ENCODE measurements around the gene CDH13. TPM values are rescaled to one million over a fixed set of nuclear protein-coding genes. Genes with fewer than 3 reads are reported as not detected.

Gene CDH13
- total and polyA plus RNA-seq, 2 of the 8 experiments (the other 6 are each of a cell fraction or from before 2014, with no cell fraction given): 2.3 to 2.4 TPM

GRCh38 chr16:83734136-83734535 is 1107.4 kb downstream of the CDH13 start:
- POLR2A ChIA-PET (ENCODE audit: partially characterized antibody): no interaction called here
- no peak overlapping the region for H4K8ac ChIP-seq (ENCODE audit: extremely low read depth, insufficient read depth, low read length)
- H3K4ac ChIP-seq (replicated peaks; ENCODE audit: insufficient read length, low read depth, low read length): no peak overlapping the region
- H3K9ac ChIP-seq (replicated peaks in 1 of 4; ENCODE audit: extremely low read depth in 1 of 4, low read depth in 3 of 4, low read length in 3 of 4): no peak overlapping the region
- H3K23ac ChIP-seq (ENCODE audit: insufficient read length): no peak overlapping the region
- H4K5ac ChIP-seq (ENCODE audit: insufficient read length, low read depth, low read length): no peak overlapping the region
- no peak overlapping the region for H4K91ac ChIP-seq (replicated peaks; ENCODE audit: insufficient read length, low read length)
- H3K23me2 ChIP-seq (ENCODE audit: low read depth, low read length): no peaks in the 10 kb centered on the region
- H3K4me2 ChIP-seq (ENCODE audit: insufficient read depth in 1 of 2, low read depth in 2 of 2, low read length in 2 of 2): no peak overlapping the region
- H3K56ac ChIP-seq (replicated peaks; ENCODE audit: insufficient read length, low read depth, low read length): no peak overlapping the region
- FAIRE-seq (no peak), DNase-seq (ENCODE audit: low read depth in 1 of 2, low spot score in 2 of 2) (no peak)
- H2AFZ ChIP-seq (ENCODE audit: low read length): no peak overlapping the region
- no peak overlapping the region for H2BK12ac ChIP-seq (ENCODE audit: low read depth, low read length)
- H3K14ac ChIP-seq (ENCODE audit: insufficient read length): no peak overlapping the region
- H3K18ac ChIP-seq (ENCODE audit: extremely low read depth, low read length): no peak overlapping the region
- H3K36me3 ChIP-seq (ENCODE audit: control insufficient read depth in 2 of 4, insufficient read depth in 4 of 4, low read length in 3 of 4): no peaks in the 10 kb centered on the region; a peak in 1 of 8 replicates
- H4K20me1 ChIP-seq (replicated peaks in 1 of 2; ENCODE audit: control insufficient read depth in 1 of 2, insufficient read depth in 2 of 2, low read length in 2 of 2): no peaks in the 10 kb centered on the region
- no peaks in the 10 kb centered on the region for H3K4me1 ChIP-seq (replicated peaks in 1 of 4; ENCODE audit: control insufficient read depth in 3 of 4, insufficient read depth in 4 of 4, low read length in 3 of 4)
- CTCF ChIA-PET (ENCODE audit: partially characterized antibody): no interaction called here
- no peaks in the 10 kb centered on the region for H3K27me3 ChIP-seq (replicated peaks in 1 of 4; ENCODE audit: control insufficient read depth in 3 of 4, extremely low read depth in 1 of 4, insufficient read depth in 3 of 4, low read length in 3 of 4)
- H2BK20ac ChIP-seq (ENCODE audit: low read length): no peak overlapping the region
- WGBS, 2 experiments (ENCODE audit: extremely low coverage in 1 of 2, insufficient coverage in 1 of 2, insufficient read length in 1 of 2, insufficient replicate concordance in 2 of 2, low coverage in 1 of 2, low lambda C conversion rate in 2 of 2, missing lambda C conversion rate in 1 of 2): 69% methylated on average over 4 of the region's 5 CpGs; no CpG with 5 or more reads in 1 of the 2 experiments
- H3K79me1 ChIP-seq (ENCODE audit: low read depth, low read length): no peaks in the 10 kb centered on the region
- H3K4me3 ChIP-seq (ENCODE audit: extremely low read depth in 1 of 4, insufficient read depth in 2 of 4, low read depth in 3 of 4, low read length in 4 of 4): no peak overlapping the region
- H2BK120ac ChIP-seq (replicated peaks; ENCODE audit: low read depth, low read length): no peak overlapping the region
- H2BK5ac ChIP-seq (ENCODE audit: low read depth, low read length): no peak overlapping the region
- H2BK15ac ChIP-seq (ENCODE audit: low read length): no peak overlapping the region
- peaks cover 16 to 19% of the 10 kb centered on the region in 2 experiments for H3K9me3 ChIP-seq (ENCODE audit: insufficient read depth in 2 of 2, low read depth in 1 of 2, low read length in 1 of 2)
- no peaks in the 10 kb centered on the region for H3K79me2 ChIP-seq (ENCODE audit: control insufficient read depth in 1 of 2, insufficient read depth in 2 of 2, low read length in 2 of 2)
- no peak overlapping the region for H3K27ac ChIP-seq (ENCODE audit: low read depth, low read length)
- H2AK5ac ChIP-seq (ENCODE audit: low read depth, low read length): no peak overlapping the region
- no peak for TF ChIP-seq BRCA1 (IDR thresholded peaks at IDR 0.05; ENCODE audit: low read depth, low read length)
- no peak for TF ChIP-seq CHD2 (IDR thresholded peaks at IDR 0.05; ENCODE audit: low read length)
- no peak for TF ChIP-seq CBX8 (IDR thresholded peaks at IDR 0.05; ENCODE audit: borderline replicate concordance, low read depth, low read length)
- no peak for TF ChIP-seq HDAC6 (IDR thresholded peaks at IDR 0.05; ENCODE audit: low read depth, low read length)
- TF ChIP-seq KDM4A (IDR thresholded peaks at IDR 0.05; ENCODE audit: low read depth, low read length, severe bottlenecking): no peak
- no peak for TF ChIP-seq SP4 (IDR thresholded peaks at IDR 0.05; ENCODE audit: low read length)
- TF ChIP-seq RXRA (IDR thresholded peaks at IDR 0.05; ENCODE audit: insufficient read depth, low read depth, low read length): no peak
- TF ChIP-seq POLR2AphosphoS5 (IDR thresholded peaks at IDR 0.05; ENCODE audit: low read depth, low read length): no peak
- no peak for TF ChIP-seq FOSL1 (IDR thresholded peaks at IDR 0.05; ENCODE audit: insufficient read depth, low read depth, low read length)
- TF ChIP-seq TAF7 (optimal IDR thresholded peaks at IDR 0.05; ENCODE audit: borderline replicate concordance, low read depth, low read length): no peak
- TF ChIP-seq RNF2 (IDR thresholded peaks at IDR 0.05; ENCODE audit: borderline replicate concordance, low read depth, low read length, missing control alignments, poor library complexity, severe bottlenecking): no peak
- TF ChIP-seq TCF12 (IDR thresholded peaks at IDR 0.05; ENCODE audit: low read depth, low read length): no peak
- no peak for TF ChIP-seq SIX5 (IDR thresholded peaks at IDR 0.05; ENCODE audit: low read depth, low read length)
- no peak for TF ChIP-seq E2F6 (IDR thresholded peaks at IDR 0.05)
